ENCODE results near the gene NUDT2.

NUDT2 gene

DNA sequence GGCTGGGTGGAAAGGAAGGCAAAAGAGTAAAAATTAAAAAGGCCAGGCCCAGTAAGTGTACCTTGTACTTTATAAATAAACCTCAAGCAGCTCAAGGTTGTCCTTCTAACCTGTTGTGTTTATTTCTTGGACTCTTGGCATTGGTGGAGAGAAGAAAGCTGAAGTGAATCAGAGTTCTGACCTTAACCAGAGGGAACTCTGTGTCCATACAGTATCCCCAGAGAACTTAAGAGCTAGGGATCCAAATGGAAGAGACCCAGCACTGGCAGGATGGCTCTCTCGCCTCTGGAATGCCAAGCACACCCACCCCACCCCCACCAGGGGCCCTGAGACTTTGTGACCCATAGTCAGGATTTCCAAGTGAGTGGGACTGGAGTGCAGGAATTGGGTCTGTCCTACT lies 14.2 kb downstream of the NUDT2 start:
- H3K4me3 ChIP-seq (ENCODE audit: low read length): no peak overlapping the region

DNA sequence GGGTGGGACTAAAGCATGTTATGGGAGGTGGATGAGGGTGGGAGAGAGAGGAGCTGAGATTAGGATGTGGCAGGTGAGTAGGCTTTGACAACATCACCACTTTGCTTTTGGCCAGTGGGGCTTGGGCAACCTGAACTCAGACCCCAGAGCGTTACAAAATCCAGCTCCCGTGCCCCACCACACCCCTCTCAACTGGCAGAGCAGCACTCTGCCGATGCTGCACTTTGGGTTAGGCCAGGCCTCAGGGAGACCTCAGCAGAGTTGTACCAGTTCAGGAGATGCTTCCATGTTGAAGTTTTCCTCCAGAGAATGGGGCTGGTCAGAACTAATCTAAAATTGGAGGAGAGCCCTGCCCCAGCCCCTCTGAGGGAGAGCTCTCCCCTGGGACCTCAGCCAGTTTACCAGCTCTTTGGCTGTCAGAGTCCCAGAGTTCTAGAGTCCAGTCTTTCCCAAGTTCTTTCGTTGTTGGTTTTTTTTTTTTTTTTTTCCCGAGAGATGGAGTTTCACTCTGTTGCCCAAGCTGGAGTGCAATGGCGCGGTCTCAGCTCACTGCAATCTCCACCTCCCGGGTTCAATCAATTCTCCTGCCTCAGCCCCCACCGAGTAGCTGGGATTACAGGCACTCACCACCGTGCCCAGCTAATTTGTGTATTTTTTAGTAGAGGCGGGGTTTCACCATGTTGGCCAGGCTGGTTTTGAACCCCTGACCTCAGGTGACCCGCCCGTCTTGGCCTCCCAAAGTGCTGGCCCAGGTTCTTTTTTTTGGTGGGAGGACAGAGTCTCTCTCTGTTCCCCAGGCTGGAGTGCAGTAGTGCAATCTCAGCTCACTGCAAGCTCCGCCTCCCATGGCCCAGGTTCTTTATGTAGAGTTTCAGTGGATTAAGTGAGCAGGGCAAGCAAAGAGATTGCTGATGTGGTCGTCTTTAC lies 17.8 kb downstream of the NUDT2 start:
- no peaks in the 10 kb centered on the region for H4K20me1 ChIP-seq (ENCODE audit: control insufficient read depth, insufficient read depth, low read depth, low read length)
- no peaks in the 10 kb centered on the region for H3F3A ChIP-seq (ENCODE audit: control insufficient read depth, insufficient read depth)
- TF ChIP-seq EZH2phosphoT487 (IDR thresholded peaks at IDR 0.05; ENCODE audit: borderline replicate concordance, low read length): no peak
- TF ChIP-seq, protein P1, sequence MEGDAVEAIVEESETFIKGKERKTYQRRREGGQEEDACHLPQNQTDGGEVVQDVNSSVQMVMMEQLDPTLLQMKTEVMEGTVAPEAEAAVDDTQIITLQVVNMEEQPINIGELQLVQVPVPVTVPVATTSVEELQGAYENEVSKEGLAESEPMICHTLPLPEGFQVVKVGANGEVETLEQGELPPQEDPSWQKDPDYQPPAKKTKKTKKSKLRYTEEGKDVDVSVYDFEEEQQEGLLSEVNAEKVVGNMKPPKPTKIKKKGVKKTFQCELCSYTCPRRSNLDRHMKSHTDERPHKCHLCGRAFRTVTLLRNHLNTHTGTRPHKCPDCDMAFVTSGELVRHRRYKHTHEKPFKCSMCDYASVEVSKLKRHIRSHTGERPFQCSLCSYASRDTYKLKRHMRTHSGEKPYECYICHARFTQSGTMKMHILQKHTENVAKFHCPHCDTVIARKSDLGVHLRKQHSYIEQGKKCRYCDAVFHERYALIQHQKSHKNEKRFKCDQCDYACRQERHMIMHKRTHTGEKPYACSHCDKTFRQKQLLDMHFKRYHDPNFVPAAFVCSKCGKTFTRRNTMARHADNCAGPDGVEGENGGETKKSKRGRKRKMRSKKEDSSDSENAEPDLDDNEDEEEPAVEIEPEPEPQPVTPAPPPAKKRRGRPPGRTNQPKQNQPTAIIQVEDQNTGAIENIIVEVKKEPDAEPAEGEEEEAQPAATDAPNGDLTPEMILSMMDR (IDR thresholded peaks at IDR 0.05; ENCODE audit: low read depth, low read length, poor library complexity, severe bottlenecking): no peak
- H3K79me2 ChIP-seq (ENCODE audit: control insufficient read depth, low read length): no peaks in the 10 kb centered on the region
- no peak overlapping the region for H3K27ac ChIP-seq (ENCODE audit: low read depth, low read length)
- no peaks in the 10 kb centered on the region for H3K9me2 ChIP-seq (replicated peaks; ENCODE audit: control insufficient read depth, low read length)
- H3K27me3 ChIP-seq (ENCODE audit: control insufficient read depth, low read length): no peaks in the 10 kb centered on the region
- H3K4me1 ChIP-seq (ENCODE audit: control insufficient read depth, low read length): no peaks in the 10 kb centered on the region
- no peak overlapping the region for H3K4me3 ChIP-seq (ENCODE audit: low read length)
- H3K4me2 ChIP-seq (ENCODE audit: low read length): no peak overlapping the region
- no peaks in the 10 kb centered on the region for H3K9me3 ChIP-seq (ENCODE audit: control insufficient read depth, insufficient read depth, low read length)
- H3K36me3 ChIP-seq (ENCODE audit: control insufficient read depth, low read length): peaks cover 8% of the 10 kb centered on the region

More for the DNA sequence above, 14.2 kb downstream of the NUDT2 start:
- H3F3A ChIP-seq (ENCODE audit: control insufficient read depth, insufficient read depth): no peaks in the 10 kb centered on the region
- no peaks in the 10 kb centered on the region for H3K4me1 ChIP-seq (ENCODE audit: control insufficient read depth, low read length)
- H3K27me3 ChIP-seq (ENCODE audit: control insufficient read depth, low read length): no peaks in the 10 kb centered on the region
- no peaks in the 10 kb centered on the region for H3K9me2 ChIP-seq (replicated peaks; ENCODE audit: control insufficient read depth, low read length)
- no peaks in the 10 kb centered on the region for H3K9me3 ChIP-seq (ENCODE audit: control insufficient read depth, insufficient read depth, low read length)
- no peaks in the 10 kb centered on the region for H4K20me1 ChIP-seq (ENCODE audit: control insufficient read depth, insufficient read depth, low read depth, low read length)
- no peak for TF ChIP-seq EZH2phosphoT487 (IDR thresholded peaks at IDR 0.05; ENCODE audit: borderline replicate concordance, low read length)
- TF ChIP-seq, protein P1 (IDR thresholded peaks at IDR 0.05; ENCODE audit: low read depth, low read length, poor library complexity, severe bottlenecking): no peak
- peaks cover 18% of the 10 kb centered on the region for H3K36me3 ChIP-seq (ENCODE audit: control insufficient read depth, low read length)
- no peaks in the 10 kb centered on the region for H3K79me2 ChIP-seq (ENCODE audit: control insufficient read depth, low read length)
- no peak overlapping the region for H3K4me2 ChIP-seq (ENCODE audit: low read length)
- H3K27ac ChIP-seq (ENCODE audit: low read depth, low read length): no peak overlapping the region

DNA sequence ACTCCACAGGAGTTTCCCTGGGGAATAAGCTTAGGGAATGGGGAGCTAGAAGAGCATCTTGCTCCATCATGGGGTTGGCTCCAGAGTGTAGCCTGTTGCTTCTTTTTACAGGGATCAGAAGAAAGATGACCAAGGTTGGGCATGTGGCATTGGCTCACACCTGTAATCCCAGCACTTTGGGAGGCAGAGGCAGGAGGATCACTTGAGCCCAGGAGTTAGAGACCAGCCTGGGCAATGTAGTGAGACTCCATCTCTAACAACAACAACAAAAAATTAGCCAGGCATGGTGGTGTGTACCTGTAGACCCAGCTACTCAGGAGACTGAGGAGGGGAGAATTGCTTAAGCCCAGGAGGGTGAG lies 18.4 kb downstream of the NUDT2 start:
- TF ChIP-seq, protein P1 (IDR thresholded peaks at IDR 0.05; ENCODE audit: low read depth, low read length, poor library complexity, severe bottlenecking): no peak
- no peak for TF ChIP-seq EZH2phosphoT487 (IDR thresholded peaks at IDR 0.05; ENCODE audit: borderline replicate concordance, low read length)
- Histone ChIP-seq H3K36me3 (ENCODE audit: control insufficient read depth, low read length) (0 out of 2 replicates have a peak, but pooled peaks cover 4% of the 10 kb centered on the region), H3K4me1 (ENCODE audit: control insufficient read depth, low read length) (no peaks in the 10 kb centered on the region), H4K20me1 (ENCODE audit: control insufficient read depth, insufficient read depth, low read depth, low read length) (no peaks in the 10 kb centered on the region), H3K4me3 (ENCODE audit: low read length) (no peak overlapping the region), H3K79me2 (ENCODE audit: control insufficient read depth, low read length) (no peaks in the 10 kb centered on the region), H3F3A (ENCODE audit: control insufficient read depth, insufficient read depth) (no peaks in the 10 kb centered on the region), H3K27me3 (ENCODE audit: control insufficient read depth, low read length) (no peaks in the 10 kb centered on the region), H3K27ac (ENCODE audit: low read depth, low read length) (no peak overlapping the region), H3K9me3 (ENCODE audit: control insufficient read depth, insufficient read depth, low read length) (no peaks in the 10 kb centered on the region), H3K4me2 (ENCODE audit: low read length) (no peak overlapping the region), H3K9me2 (replicated peaks; ENCODE audit: control insufficient read depth, low read length) (no peaks in the 10 kb centered on the region)

All from DOHH2 (cell line).